T47D (cell line): ENCODE data around the gene MED16.

Source experiments
- DNase-seq, 2 experiments: peaks; one replicate each; pipeline versions ENCODE4 v3.0.0 to v3.0.0-alpha.2; 2011 to 2012; ENCODE audit warnings: low read depth in 1 of 2, low spot score in 1 of 2
- JUND ChIP-seq: IDR thresholded peaks from 2 replicates; pipeline ENCODE4 v1.6.1; 2012; ENCODE audit warnings: low read depth
- in situ Hi-C: cut with HindIII; loops from 2 replicates; pipeline ENCODE4 v1.10.0; 2016; ENCODE audit warnings: low sequenced_read_pairs, low pct_unique_long_range_greater_than_20kb

Gene MED16, protein sequence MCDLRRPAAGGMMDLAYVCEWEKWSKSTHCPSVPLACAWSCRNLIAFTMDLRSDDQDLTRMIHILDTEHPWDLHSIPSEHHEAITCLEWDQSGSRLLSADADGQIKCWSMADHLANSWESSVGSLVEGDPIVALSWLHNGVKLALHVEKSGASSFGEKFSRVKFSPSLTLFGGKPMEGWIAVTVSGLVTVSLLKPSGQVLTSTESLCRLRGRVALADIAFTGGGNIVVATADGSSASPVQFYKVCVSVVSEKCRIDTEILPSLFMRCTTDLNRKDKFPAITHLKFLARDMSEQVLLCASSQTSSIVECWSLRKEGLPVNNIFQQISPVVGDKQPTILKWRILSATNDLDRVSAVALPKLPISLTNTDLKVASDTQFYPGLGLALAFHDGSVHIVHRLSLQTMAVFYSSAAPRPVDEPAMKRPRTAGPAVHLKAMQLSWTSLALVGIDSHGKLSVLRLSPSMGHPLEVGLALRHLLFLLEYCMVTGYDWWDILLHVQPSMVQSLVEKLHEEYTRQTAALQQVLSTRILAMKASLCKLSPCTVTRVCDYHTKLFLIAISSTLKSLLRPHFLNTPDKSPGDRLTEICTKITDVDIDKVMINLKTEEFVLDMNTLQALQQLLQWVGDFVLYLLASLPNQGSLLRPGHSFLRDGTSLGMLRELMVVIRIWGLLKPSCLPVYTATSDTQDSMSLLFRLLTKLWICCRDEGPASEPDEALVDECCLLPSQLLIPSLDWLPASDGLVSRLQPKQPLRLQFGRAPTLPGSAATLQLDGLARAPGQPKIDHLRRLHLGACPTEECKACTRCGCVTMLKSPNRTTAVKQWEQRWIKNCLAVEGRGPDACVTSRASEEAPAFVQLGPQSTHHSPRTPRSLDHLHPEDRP

GRCh38 chr19:892894-893689 lies at the start of gene MED16, which contains the start of gene RNU6-9:
TSS of gene MED16 (minus strand) at chr19:893187. CDS start at chr19:891131, 2,056 bp downstream.
TSS of gene RNU6-9 (plus strand) at chr19:893484.
- no peak for TF ChIP-seq JUND
- in situ Hi-C loops: no loop called here
- DNase-seq: peak; percentile 88 to 95

GRCh38 chr19:942133-942645 lies 49.2 kb upstream of the MED16 start:
- no peak for DNase-seq
- in situ Hi-C loops: no loop called here
- no peak for TF ChIP-seq JUND

- DNase-seq: no peak
- in situ Hi-C loops: no loop called here
- TF ChIP-seq JUND: no peak
Measured at GRCh38 chr19:941292-942132, 48.5 kb upstream of the MED16 start.

- in situ Hi-C loops: no loop called here
- DNase-seq: no peak
Measured at GRCh38 chr19:940591-941291, 47.8 kb upstream of the MED16 start.

GRCh38 chr19:939922-940321 lies 46.9 kb upstream of the MED16 start:
- in situ Hi-C loops: no loop called here
- TF ChIP-seq JUND: no peak
- DNase-seq: no peak

More at GRCh38 chr19:940591-941291, 47.8 kb upstream of the MED16 start:
- TF ChIP-seq JUND: no peak

DNA sequence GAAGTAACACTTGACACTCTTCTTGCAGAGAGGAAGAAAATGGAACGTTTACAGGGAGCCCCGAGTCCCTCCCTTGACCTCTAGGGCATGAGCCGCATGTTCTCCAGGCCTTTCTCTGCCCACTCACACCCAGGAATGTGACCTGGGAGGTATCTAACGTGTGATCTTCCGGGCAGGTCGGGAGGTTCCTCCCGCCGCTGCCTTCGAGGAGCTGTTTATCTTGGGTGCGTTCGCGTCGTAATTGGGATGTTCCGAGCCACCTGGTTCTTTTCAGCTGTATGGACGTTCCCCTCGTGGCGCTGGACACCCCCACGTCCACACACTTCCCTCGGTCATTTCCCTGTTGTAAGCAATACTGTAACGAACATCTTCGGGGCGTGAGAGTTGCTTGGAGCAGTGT lies 46.5 kb upstream of the MED16 start:
- TF ChIP-seq JUND: no peak

GRCh38 chr19:938233-938923 lies 45.4 kb upstream of the MED16 start:
- no peak for TF ChIP-seq JUND
- DNase-seq: no peak

More for the DNA sequence above, 46.5 kb upstream of the MED16 start:
- DNase-seq: no peak
- in situ Hi-C loops: no loop called here

DNA sequence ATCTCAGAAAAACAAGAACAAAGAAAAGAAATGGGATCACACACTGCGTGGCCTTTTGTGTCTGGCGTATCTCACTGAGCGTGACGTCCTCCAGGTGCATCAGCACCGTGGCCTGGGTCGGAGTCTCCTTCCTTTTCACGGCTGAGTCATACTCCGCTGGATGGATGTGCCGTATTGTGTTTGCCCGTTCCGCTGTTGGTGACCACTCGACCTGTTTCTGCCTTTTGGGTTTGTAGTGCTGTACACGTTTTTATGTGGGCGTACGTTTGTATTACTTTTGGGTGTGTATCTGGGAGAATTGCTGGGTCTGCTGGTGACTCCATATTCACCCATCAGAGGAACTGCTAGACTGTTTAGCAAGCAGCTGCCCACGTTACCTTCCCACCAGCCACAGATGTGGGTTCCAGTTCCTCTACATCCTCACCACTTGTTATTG lies 44.3 kb upstream of the MED16 start:
- no peak for DNase-seq
- in situ Hi-C loops: no loop called here

More at GRCh38 chr19:938233-938923, 45.4 kb upstream of the MED16 start:
- in situ Hi-C loops: no loop called here

DNA sequence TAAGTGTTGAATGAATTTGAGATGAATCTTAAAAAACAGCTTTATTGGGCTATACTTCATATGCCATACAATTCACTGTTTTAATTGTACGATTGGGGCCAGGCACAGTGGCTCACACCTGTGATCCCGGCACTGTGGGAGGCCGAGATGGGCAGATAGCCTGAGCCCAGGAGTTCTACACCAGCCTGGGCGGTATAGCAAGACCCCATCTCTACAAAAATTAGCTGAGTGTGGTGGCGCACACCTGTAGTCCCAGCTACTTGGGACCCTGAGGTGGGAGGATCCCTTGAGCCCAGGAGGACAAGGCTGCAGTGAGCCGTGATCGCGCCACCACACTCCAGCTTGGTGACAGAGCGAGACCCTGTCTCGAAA lies 43.2 kb upstream of the MED16 start:
- TF ChIP-seq JUND: no peak
- in situ Hi-C loops: no loop called here
- DNase-seq: no peak

More for the DNA sequence above, 44.3 kb upstream of the MED16 start:
- TF ChIP-seq JUND: no peak

DNA sequence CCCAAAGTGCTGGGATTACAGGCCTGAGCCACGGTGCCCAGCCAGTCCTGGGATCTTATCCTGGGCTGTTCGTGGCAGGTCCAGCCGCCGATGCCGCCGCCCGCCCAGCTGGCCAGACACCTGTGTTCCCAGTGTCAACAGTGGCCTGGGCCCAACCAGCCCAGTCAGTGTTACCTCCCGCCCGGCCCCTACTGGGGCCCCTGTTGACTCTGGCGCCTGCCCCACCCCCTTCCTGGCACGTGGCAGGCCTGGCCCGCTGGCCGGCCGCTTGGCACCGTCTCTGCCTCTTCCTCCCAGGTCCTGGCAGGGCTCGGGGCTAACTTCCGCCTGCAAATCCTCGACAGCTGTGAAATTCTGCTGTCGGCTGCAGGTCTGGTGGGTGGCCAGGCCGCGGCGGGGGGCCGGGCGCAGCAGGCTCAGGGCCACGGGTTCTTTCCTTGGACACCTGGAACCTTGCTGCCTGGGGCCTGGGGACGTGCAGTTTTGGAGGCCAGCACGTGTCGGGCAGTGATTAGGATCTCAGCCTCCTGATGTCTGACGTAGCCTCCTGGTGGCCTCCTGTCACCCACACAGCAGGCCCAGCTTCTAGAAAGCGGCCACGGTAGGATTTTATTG lies 42.0 kb upstream of the MED16 start:
- TF ChIP-seq JUND: no peak
- peak; percentile 80 to 93 for DNase-seq
- in situ Hi-C loops: no loop called here
